Motor neuron (in vitro differentiated cells): Measurements from ENCODE around the gene CDC5L. TPM values are rescaled to one million over a fixed set of nuclear protein-coding genes. Genes with fewer than 3 reads are reported as not detected.

Source experiments
- ATAC-seq, 8 experiments: fragments of 200-7000 bp; cut with Tn5 transposase; replicated peaks in 6 of 8; 2 replicates each; pipeline ENCODE4 v1.8.0; 2021; ENCODE audit warnings: mild to moderate bottlenecking in 8 of 8, moderate library complexity in 8 of 8
- H3K27ac ChIP-seq, 2 donors: fragments of 250-450 bp; sonication (Bioruptor Pico); 2 replicates each; pipeline ENCODE4 v1.9.0; 2021; ENCODE audit warnings: antibody characterized with exemption in 2 of 2, mild to moderate bottlenecking in 2 of 2, moderate library complexity in 1 of 2
- H3K4me1 ChIP-seq, 2 donors: fragments of 250-450 bp; sonication (Bioruptor Pico); replicated peaks in 1 of 2; 2 replicates each; pipeline ENCODE4 v1.6.1; 2021; ENCODE audit warnings: antibody characterized with exemption in 2 of 2, mild to moderate bottlenecking in 2 of 2, moderate library complexity in 1 of 2
- H3K4me3 ChIP-seq, 5 donors: fragments of 250-450 bp; sonication (Bioruptor Pico); 2 replicates each; pipeline ENCODE4 v1.9.0; 2021; ENCODE audit warnings: antibody characterized with exemption in 5 of 5, mild to moderate bottlenecking in 5 of 5, moderate library complexity in 4 of 5
- WGBS, 10 experiments: fragments of 450-650 bp; shearing (Covaris generic); methylation state at CpG; one replicate each; pipeline ENCODE4 v1.0.0; 2022; 5-methylcytosine and 5-hydroxymethylcytosine counted together
- in situ Hi-C, 9 experiments: fragments of 400-800 bp; cut with MboI; loops; one replicate each; pipeline ENCODE4 v1.15.0; 2021; ENCODE audit warnings: low sequenced_read_pairs in 9 of 9, low pct_unique_long_range_greater_than_20kb in 2 of 9; ENCODE audit not compliant: unreplicated experiment in 9 of 9
- total RNA-seq, 8 experiments: library from RNA; unstranded; fragments of 300-600 nt; gene quantifications; 2 replicates each; pipeline versions ENCODE4 v1.2.3 to v1.2.4, GENCODE V29; 2022

Gene CDC5L
- total RNA-seq, 8 experiments from 2014 or later = 15.4 to 39.9 (median 27.6) TPM

- WGBS, 10 experiments = 33 to 100% (median 89%) methylated on average over 1 to 4 of the region's 4 CpGs; no CpG with 5 or more reads in 3 of the 10 experiments
- H3K27ac ChIP-seq = no peak overlapping the region
- in situ Hi-C loops = no loop called here
- ATAC-seq = no peak
- H3K4me1 ChIP-seq = no peaks in the 10 kb centered on the region
- H3K4me3 ChIP-seq = no peak overlapping the region
These were observed 35.2 kb upstream of the CDC5L start for GRCh38 chr6:44352259-44352658.

- Histone ChIP-seq H3K27ac (no peak overlapping the region), H3K4me3 (no peak overlapping the region), H3K4me1 (no peaks in the 10 kb centered on the region)
- in situ Hi-C loops = no loop called here
- 0 to 100% (median 63%) methylated on average over 1 to 2 of the region's 2 CpGs; no CpG with 5 or more reads in 1 of the 10 experiments for WGBS, 10 experiments
- ATAC-seq = no peak
These were observed 34.2 kb upstream of the CDC5L start for GRCh38 chr6:44353336-44353735.

- ATAC-seq = no peak
- H3K27ac ChIP-seq = no peak overlapping the region
- WGBS, 10 experiments = 27 to 100% (median 69%) methylated on average over 1 to 4 of the region's 4 CpGs; no CpG with 5 or more reads in 3 of the 10 experiments
- H3K4me3 ChIP-seq = no peak overlapping the region
- no peaks in the 10 kb centered on the region for H3K4me1 ChIP-seq
- in situ Hi-C loops = no loop called here
These were observed 31.9 kb upstream of the CDC5L start for GRCh38 chr6:44355640-44356039.

- Histone ChIP-seq H3K27ac (no peak overlapping the region), H3K4me3 (no peak overlapping the region), H3K4me1 (no peaks in the 10 kb centered on the region)
- WGBS, 10 experiments = 33 to 63% methylated on average over 1 of the region's 1 CpG; no CpG with 5 or more reads in 8 of the 10 experiments
- ATAC-seq = no peak
- in situ Hi-C loops = no loop called here
These were observed 31.0 kb upstream of the CDC5L start for GRCh38 chr6:44356487-44356886.

GRCh38 chr6:44359973-44360372 is 27.5 kb upstream of the CDC5L start:
- Histone ChIP-seq H3K27ac (no peak overlapping the region), H3K4me3 (no peak overlapping the region), H3K4me1 (no peaks in the 10 kb centered on the region)
- ATAC-seq = no peak
- 0 to 86% (median 76%) methylated on average over 2 to 3 of the region's 3 CpGs; no CpG with 5 or more reads in 1 of the 10 experiments for WGBS, 10 experiments
- in situ Hi-C loops = no loop called here

GRCh38 chr6:44361947-44362346 is 25.6 kb upstream of the CDC5L start:
- Histone ChIP-seq H3K4me1 (no peaks in the 10 kb centered on the region), H3K4me3 (no peak overlapping the region), H3K27ac (no peak overlapping the region)
- in situ Hi-C loops = no loop called here
- WGBS, 10 experiments = 0 to 84% (median 50%) methylated on average over 1 to 6 of the region's 6 CpGs; no CpG with 5 or more reads in 1 of the 10 experiments
- ATAC-seq = no peak

GRCh38 chr6:44363377-44363926 is 24.1 kb upstream of the CDC5L start:
- no peak for ATAC-seq
- 51 to 100% (median 89%) methylated on average over 1 to 3 of the region's 3 CpGs; no CpG with 5 or more reads in 1 of the 10 experiments for WGBS, 10 experiments
- in situ Hi-C loops = no loop called here
- H3K4me3 ChIP-seq = no peak overlapping the region
- no peaks in the 10 kb centered on the region for H3K4me1 ChIP-seq
- no peak overlapping the region for H3K27ac ChIP-seq

GRCh38 chr6:44366781-44367180 is 20.7 kb upstream of the CDC5L start:
- WGBS, 10 experiments = 29 to 93% (median 87%) methylated on average over 1 to 3 of the region's 3 CpGs; no CpG with 5 or more reads in 5 of the 10 experiments
- no peak overlapping the region for H3K27ac ChIP-seq
- ATAC-seq = no peak

GRCh38 chr6:44367681-44368080 is 19.8 kb upstream of the CDC5L start:
- no peak overlapping the region for H3K27ac ChIP-seq
- in situ Hi-C loops = no loop called here
- no peak overlapping the region for H3K4me3 ChIP-seq
- 29 to 92% (median 58%) methylated on average over 1 to 2 of the region's 2 CpGs; no CpG with 5 or more reads in 2 of the 10 experiments for WGBS, 10 experiments
- ATAC-seq = peak in 2 of 8 experiments; percentile 51 to 59
- no peaks in the 10 kb centered on the region for H3K4me1 ChIP-seq

More at GRCh38 chr6:44366781-44367180, 20.7 kb upstream of the CDC5L start:
- in situ Hi-C loops = no loop called here
- no peaks in the 10 kb centered on the region for H3K4me1 ChIP-seq
- no peak overlapping the region for H3K4me3 ChIP-seq

- in situ Hi-C loops = no loop called here
- ATAC-seq = no peak
- Histone ChIP-seq H3K4me1 (no peaks in the 10 kb centered on the region), H3K27ac (no peak overlapping the region), H3K4me3 (no peak overlapping the region)
- WGBS, 10 experiments = 44 to 100% (median 90%) methylated on average over 1 to 3 of the region's 3 CpGs
These were observed 14.5 kb upstream of the CDC5L start for GRCh38 chr6:44373051-44373450.

GRCh38 chr6:44373787-44374186 is 13.7 kb upstream of the CDC5L start:
- ATAC-seq = no peak
- in situ Hi-C loops = no loop called here
- Histone ChIP-seq H3K4me3 (no peak overlapping the region), H3K27ac (no peak overlapping the region), H3K4me1 (no peaks in the 10 kb centered on the region)
- WGBS, 10 experiments = 17 to 88% (median 52%) methylated on average over 1 to 2 of the region's 2 CpGs; no CpG with 5 or more reads in 2 of the 10 experiments

- in situ Hi-C loops = no loop called here
- H3K4me3 ChIP-seq = no peak overlapping the region
- no peak overlapping the region for H3K27ac ChIP-seq
- ATAC-seq = no peak
- H3K4me1 ChIP-seq = no peaks in the 10 kb centered on the region
- 92 to 100% (median 100%) methylated on average over 2 to 3 of the region's 3 CpGs; no CpG with 5 or more reads in 6 of the 10 experiments for WGBS, 10 experiments
These were observed 12.4 kb upstream of the CDC5L start for GRCh38 chr6:44375071-44375470.

GRCh38 chr6:44377484-44377883 is 10.0 kb upstream of the CDC5L start:
- ATAC-seq = no peak
- in situ Hi-C loops = no loop called here
- Histone ChIP-seq H3K4me3 (no peak overlapping the region), H3K4me1 (no peaks in the 10 kb centered on the region), H3K27ac (no peak overlapping the region)
- 0 to 90% (median 33%) methylated on average over 1 to 2 of the region's 3 CpGs; no CpG with 5 or more reads in 3 of the 10 experiments for WGBS, 10 experiments

GRCh38 chr6:44377971-44378370 is 9.5 kb upstream of the CDC5L start:
- no peak overlapping the region for H3K4me3 ChIP-seq
- ATAC-seq = no peak
- 60 to 100% (median 60%) methylated on average over 1 of the region's 1 CpG; no CpG with 5 or more reads in 7 of the 10 experiments for WGBS, 10 experiments
- no peaks in the 10 kb centered on the region for H3K4me1 ChIP-seq
- in situ Hi-C loops = no loop called here
- no peak overlapping the region for H3K27ac ChIP-seq
